NB4 (cell line): ENCODE results near the gene ZNF630.

Experiments
- MAX ChIP-seq: IDR thresholded peaks from 2 replicates; pipeline ENCODE4 v1.6.1; 2011; ENCODE audit warnings: low read depth, low read length
- MYC ChIP-seq: IDR thresholded peaks from 2 replicates; pipeline ENCODE4 v1.6.1; 2011; ENCODE audit warnings: low read depth, low read length
- POLR2A ChIP-seq: IDR thresholded peaks from 2 replicates; pipeline ENCODE4 v1.6.1; 2011; ENCODE audit warnings: mild to moderate bottlenecking; ENCODE audit not compliant: insufficient read length; ENCODE audit errors: extremely low read depth
- TF ChIP-seq, protein P1 (sequence below): IDR thresholded peaks from one replicate; pipeline ENCODE4 v1.5.1; 2012; ENCODE audit warnings: low read depth, low read length

GRCh38 chrX:48021026-48021900 lies 50.2 kb downstream of the ZNF630 start:
- TF ChIP-seq, protein P1, sequence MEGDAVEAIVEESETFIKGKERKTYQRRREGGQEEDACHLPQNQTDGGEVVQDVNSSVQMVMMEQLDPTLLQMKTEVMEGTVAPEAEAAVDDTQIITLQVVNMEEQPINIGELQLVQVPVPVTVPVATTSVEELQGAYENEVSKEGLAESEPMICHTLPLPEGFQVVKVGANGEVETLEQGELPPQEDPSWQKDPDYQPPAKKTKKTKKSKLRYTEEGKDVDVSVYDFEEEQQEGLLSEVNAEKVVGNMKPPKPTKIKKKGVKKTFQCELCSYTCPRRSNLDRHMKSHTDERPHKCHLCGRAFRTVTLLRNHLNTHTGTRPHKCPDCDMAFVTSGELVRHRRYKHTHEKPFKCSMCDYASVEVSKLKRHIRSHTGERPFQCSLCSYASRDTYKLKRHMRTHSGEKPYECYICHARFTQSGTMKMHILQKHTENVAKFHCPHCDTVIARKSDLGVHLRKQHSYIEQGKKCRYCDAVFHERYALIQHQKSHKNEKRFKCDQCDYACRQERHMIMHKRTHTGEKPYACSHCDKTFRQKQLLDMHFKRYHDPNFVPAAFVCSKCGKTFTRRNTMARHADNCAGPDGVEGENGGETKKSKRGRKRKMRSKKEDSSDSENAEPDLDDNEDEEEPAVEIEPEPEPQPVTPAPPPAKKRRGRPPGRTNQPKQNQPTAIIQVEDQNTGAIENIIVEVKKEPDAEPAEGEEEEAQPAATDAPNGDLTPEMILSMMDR: no peak
- TF ChIP-seq POLR2A: no peak
- TF ChIP-seq MAX: no peak
- TF ChIP-seq MYC: no peak
